Activated naive CD4-positive, alpha-beta T cell treated with anti-CD3 and anti-CD28 coated beads, Interleukin-2, amount 50 U/mL, for 72 hours (primary cell): Measurements from ENCODE around the gene RIPOR3. TPM values are rescaled to one million over a fixed set of nuclear protein-coding genes. Genes with fewer than 3 reads are reported as not detected.
"Not testable (repeated sequence)": the region's sequence is repeated elsewhere in the genome, so short reads cannot be mapped to it uniquely, and the experiment has no call there.

Experiments
- ATAC-seq, 2 donors: fragments of 150-1000 bp; cut with Tn5 transposase; 2 replicates each; pipeline ENCODE4 v1.10.0; 2021; ENCODE audit warnings: mild to moderate bottlenecking in 2 of 2, moderate library complexity in 2 of 2
- DNase-seq, 2 donors: peaks; one replicate each; pipeline ENCODE4 v3.0.0; 2021 to 2022; ENCODE audit warnings: low spot score in 2 of 2
- H3K27ac Mint-ChIP-seq, 2 donors: one replicate each; pipeline ENCODE4 v1.8.0; 2022; ENCODE audit warnings: mild to moderate bottlenecking in 2 of 2, mixed read lengths in 2 of 2
- H3K36me3 Mint-ChIP-seq, 2 donors: one replicate each; pipeline ENCODE4 v1.8.0; 2022; ENCODE audit warnings: mixed read lengths in 2 of 2
- H3K9me3 Mint-ChIP-seq, 2 donors: one replicate each; pipeline ENCODE4 v1.8.0; 2022; ENCODE audit warnings: mixed read lengths in 2 of 2
- total RNA-seq, 2 donors: library from RNA; stranded (reverse); gene quantifications; one replicate each; pipeline ENCODE4 v1.2.3, GENCODE V29; 2022

RIPOR3 gene
- total RNA-seq, 2 donors from 2014 or later = 0.08 TPM; not detected in 1

DNA sequence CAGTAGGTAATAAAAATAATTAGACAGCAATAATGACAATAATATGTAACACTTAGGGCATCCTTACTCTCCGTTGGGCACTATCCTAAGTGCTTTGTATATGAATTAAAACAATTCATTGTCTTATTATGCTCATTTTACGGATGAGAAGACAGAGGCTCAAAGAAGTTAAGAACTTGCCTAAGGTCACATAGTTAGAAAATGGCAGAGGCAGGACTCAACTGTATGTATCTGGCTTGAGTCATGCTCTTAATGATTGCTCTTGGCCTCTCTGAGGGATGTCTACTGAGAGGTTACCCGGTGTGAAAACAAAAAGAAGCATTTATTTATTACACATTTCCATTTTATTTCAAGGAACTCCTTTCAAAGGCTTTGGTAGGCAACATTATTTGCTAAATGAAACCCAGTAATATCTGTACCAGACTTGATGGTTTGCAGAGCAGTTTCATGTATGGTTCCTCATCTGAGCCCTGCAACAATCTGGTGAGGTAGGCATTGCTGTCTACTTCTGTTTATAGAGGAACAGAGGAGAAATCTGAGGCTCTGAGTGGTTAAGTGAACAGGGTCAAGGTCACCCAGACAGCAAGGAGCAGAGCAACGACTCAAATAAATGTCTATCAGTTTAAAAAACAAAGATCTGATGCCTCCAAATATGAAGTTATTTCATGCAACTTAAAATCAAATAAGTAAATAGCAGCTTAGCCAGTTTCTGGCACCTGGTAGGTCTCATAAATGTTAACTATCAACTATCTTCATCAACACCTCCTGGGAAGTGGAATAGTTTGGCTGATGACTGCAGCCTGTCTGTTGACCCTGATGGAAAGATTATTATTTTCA is 35.8 kb upstream of the RIPOR3 start:
- Mint-ChIP-seq H3K27ac (peak overlapping the region in 1 of 2 donors; percentile 28), H3K36me3 (no peaks in the 10 kb centered on the region), H3K9me3 (no peaks in the 10 kb centered on the region)
- ATAC-seq (peak in 1 of 2 donors; percentile 12), DNase-seq (no peak)

DNA sequence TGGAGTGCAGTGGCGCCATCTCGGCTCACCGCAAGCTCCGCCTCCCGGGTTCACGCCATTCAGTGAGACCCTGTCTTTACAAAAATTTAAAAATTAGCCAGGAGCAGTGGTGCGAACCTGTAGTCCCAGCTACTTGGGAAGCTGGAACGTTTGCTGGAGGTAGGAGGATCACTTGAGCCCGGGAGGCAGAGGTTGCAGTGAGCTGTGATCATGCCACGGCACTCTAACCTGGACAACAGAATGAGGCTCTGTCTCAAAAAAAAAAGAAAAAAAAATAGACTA is 34.3 kb upstream of the RIPOR3 start:
- no peak for DNase-seq
- Mint-ChIP-seq H3K9me3 (no peaks in the 10 kb centered on the region), H3K27ac (no peak overlapping the region), H3K36me3 (no peaks in the 10 kb centered on the region)
- no peak for ATAC-seq

GRCh38 chr20:50724851-50725723 is 33.7 kb upstream of the RIPOR3 start:
- no peaks in the 10 kb centered on the region for H3K9me3 Mint-ChIP-seq
- DNase-seq (peak; percentile 67 to 68), ATAC-seq (peak; percentile 96 to 99)
- H3K36me3 Mint-ChIP-seq = no peaks in the 10 kb centered on the region
- H3K27ac Mint-ChIP-seq = no peak overlapping the region

DNA sequence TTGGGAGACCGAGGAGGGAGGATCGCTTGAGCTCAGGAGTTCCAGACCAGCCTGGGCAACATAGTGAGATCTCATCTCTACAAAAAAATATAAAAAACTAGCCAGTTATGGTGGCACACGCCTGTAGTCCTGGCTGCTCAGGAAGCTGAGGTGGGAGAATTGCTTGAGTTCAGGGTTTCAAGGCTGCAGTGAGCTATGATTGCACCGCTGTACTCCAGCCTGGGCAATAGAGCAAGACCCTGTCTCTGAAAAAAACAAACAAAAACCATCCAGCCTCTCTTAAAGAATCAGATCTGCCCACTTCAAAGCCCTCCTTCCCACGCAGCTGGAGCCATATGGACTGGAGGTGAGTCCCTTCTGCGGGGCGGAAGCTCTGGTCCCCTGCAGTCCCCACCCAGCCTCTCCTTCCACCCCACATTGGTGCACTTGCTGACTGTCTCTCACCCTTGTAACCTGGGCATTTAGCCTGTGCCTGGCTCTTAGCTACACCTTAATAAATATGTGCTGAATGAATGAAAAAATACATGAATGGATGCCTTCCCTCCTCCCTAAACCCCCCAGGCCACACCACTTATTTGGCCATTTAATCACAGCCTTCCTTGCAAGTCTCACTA is 32.9 kb upstream of the RIPOR3 start:
- DNase-seq (no peak), ATAC-seq (no peak)
- Mint-ChIP-seq H3K36me3 (no peaks in the 10 kb centered on the region), H3K9me3 (no peaks in the 10 kb centered on the region), H3K27ac (no peak overlapping the region)

GRCh38 chr20:50723672-50724071 is 32.3 kb upstream of the RIPOR3 start:
- Mint-ChIP-seq H3K27ac (no peak overlapping the region), H3K9me3 (no peaks in the 10 kb centered on the region), H3K36me3 (no peaks in the 10 kb centered on the region)
- DNase-seq (no peak), ATAC-seq (no peak)

DNA sequence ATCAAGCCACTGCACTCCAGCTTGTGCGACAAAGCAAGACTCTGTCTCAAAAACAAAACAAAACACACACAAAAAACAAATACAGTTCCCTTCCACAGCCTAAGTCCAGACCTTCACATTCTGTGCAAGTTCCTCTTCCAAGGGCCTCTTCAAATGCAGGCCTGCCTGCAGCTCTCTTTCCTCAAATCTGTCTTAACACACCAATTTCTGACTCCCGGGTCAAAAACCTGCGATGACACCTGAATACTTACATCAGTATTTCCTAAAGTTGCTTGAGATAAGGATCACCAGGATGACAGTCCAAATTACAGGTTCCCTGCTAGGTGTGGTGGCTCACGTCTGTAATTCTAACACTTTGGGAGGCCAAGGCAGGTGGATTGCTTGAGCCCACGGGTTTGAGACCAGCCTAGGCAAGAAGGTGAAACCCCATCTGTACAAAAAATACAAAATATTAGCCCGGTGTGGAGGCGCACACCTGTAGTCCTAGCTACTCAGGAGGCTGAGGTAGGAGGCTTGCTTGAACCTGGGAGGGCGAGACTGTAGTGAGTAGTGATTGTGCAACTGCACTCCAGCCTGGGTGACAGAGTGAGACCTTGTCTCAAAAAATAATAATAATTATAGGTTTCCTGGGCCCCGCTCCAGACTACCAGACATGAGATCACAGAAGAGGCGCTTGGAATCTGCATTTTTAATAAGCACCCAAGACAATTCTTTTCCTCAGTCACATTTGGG is 31.2 kb upstream of the RIPOR3 start:
- Mint-ChIP-seq H3K9me3 (no peaks in the 10 kb centered on the region), H3K36me3 (no peaks in the 10 kb centered on the region), H3K27ac (no peak overlapping the region)
- ATAC-seq (no peak), DNase-seq (no peak)

- Mint-ChIP-seq H3K27ac (no peak overlapping the region), H3K36me3 (no peaks in the 10 kb centered on the region), H3K9me3 (no peaks in the 10 kb centered on the region)
- ATAC-seq (no peak), DNase-seq (no peak)
Measured at GRCh38 chr20:50721881-50722281, 30.5 kb upstream of the RIPOR3 start.

DNA sequence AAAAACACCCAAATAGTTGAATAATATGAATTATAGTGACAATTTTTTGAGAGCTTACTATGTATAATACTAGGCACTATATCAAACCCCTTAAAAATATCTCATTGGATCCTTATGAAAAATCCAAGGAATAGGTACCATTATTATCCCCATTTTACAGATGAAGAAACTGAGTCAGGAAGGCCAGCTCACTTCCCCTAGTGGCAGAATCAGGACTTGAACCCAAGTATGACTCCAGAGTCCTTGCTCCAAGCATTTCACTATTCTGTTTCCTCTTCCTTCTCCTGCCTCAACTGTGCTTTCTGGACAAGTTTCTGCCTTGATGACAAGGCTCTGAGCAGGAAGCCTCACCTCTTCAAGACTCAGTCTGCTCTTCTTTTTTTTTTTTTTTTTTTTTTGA is 29.2 kb upstream of the RIPOR3 start:
- ATAC-seq (no peak), DNase-seq (no peak)
- no peak overlapping the region for H3K27ac Mint-ChIP-seq
- H3K9me3 Mint-ChIP-seq = no peaks in the 10 kb centered on the region
- H3K36me3 Mint-ChIP-seq = no peaks in the 10 kb centered on the region

- DNase-seq = no peak
- Mint-ChIP-seq H3K27ac (no peak overlapping the region), H3K9me3 (no peaks in the 10 kb centered on the region), H3K36me3 (no peaks in the 10 kb centered on the region)
- no peak for ATAC-seq
Measured at GRCh38 chr20:50720026-50720425, 28.7 kb upstream of the RIPOR3 start.

DNA sequence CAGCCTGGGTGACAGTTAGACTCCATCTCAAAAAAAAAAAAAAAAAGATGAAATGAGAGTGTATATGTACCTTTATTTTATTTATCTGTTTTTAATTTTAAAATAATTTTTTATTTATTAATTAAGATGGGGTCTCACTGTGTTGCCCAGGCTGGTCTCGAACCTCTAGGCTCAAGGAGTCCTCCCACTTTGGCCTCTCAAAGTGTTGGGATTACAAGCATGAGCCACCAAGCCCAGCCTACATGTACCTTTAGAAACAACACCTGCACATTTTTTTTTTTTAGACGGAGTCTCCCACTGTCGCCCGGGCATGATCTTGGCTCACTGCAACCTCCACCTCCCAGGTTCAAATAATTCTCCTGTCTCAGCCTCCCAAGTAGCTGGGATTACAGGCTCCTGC is 28.0 kb upstream of the RIPOR3 start:
- Mint-ChIP-seq H3K27ac (no peak overlapping the region), H3K36me3 (no peaks in the 10 kb centered on the region), H3K9me3 (no peaks in the 10 kb centered on the region)

DNA sequence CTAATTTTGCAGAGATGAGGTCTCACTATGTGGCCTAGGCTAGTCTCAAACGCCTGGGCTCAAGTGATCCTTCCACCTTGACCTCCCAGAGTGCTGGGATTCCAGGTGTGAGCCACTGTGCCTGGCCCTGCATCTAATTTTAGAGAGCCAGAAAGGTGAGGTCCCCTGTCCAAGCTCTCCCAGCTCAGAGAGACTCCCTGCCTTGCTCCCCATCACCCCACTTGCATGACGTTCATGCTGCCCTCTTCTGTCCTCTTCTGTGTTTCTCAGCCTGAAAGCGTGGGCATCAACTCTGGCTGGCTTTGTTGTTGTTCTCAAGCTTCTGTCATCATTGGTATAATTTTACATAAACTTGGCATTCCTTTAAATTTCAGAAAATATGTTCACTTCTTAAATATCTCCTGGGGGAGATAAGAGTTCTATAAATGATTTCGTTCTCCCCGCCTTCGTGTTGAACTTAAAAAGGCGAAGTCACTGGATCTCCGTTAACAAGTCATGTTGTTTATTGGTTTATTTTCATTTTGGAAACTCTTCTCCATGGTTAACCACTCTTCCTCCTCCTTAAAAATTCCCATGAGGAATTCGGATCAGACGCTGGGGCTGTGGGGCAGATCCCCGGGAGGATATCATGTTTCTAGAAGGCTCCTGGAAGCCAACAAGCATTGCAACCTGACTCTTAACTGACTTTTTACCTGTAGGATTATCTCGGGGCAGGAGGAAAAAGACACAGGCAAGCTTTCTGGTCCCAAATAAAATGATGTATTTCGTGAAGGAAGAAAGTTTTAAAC is 26.8 kb upstream of the RIPOR3 start:
- DNase-seq = no peak
- no peaks in the 10 kb centered on the region for H3K9me3 Mint-ChIP-seq
- no peaks in the 10 kb centered on the region for H3K36me3 Mint-ChIP-seq
- no peak for ATAC-seq
- H3K27ac Mint-ChIP-seq = no peak overlapping the region

More for the DNA sequence above, 28.0 kb upstream of the RIPOR3 start:
- no peak for DNase-seq
- ATAC-seq = no peak

DNA sequence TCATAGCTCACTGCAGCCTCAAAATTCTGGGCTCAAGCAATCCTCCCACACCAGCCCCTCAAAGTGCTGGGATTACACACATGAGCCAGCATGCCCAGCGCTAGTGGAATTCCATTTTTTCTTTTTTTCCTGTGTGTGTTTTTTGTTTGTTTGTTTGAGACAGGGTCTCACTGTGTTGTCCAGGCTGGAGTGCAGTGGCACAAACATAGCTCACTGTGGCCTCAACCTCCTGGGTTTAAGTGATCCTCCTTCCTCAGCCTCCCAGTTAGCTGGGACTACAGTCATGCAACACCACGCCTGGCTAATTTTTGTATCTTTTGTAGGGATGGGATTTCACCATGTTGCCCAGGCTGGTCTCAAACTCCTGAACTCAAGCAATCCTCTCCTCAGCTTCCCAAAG is 26.0 kb upstream of the RIPOR3 start:
- H3K36me3 Mint-ChIP-seq = no peaks in the 10 kb centered on the region
- DNase-seq (no peak), ATAC-seq (no peak)
- no peaks in the 10 kb centered on the region for H3K9me3 Mint-ChIP-seq
- no peak overlapping the region for H3K27ac Mint-ChIP-seq

- ATAC-seq = no peak
- Mint-ChIP-seq H3K27ac (no peak overlapping the region), H3K36me3 (no peaks in the 10 kb centered on the region), H3K9me3 (no peaks in the 10 kb centered on the region)
- DNase-seq = no peak
Measured at GRCh38 chr20:50716518-50716917, 25.2 kb upstream of the RIPOR3 start.

GRCh38 chr20:50715694-50716093 is 24.4 kb upstream of the RIPOR3 start:
- ATAC-seq = no peak
- Mint-ChIP-seq H3K9me3 (no peaks in the 10 kb centered on the region), H3K27ac (no peak overlapping the region), H3K36me3 (no peaks in the 10 kb centered on the region)
- DNase-seq = no peak

GRCh38 chr20:50714426-50714825 is 23.1 kb upstream of the RIPOR3 start:
- not testable (repeated sequence) for H3K9me3 Mint-ChIP-seq, H3K27ac Mint-ChIP-seq, ATAC-seq, H3K36me3 Mint-ChIP-seq, DNase-seq

DNA sequence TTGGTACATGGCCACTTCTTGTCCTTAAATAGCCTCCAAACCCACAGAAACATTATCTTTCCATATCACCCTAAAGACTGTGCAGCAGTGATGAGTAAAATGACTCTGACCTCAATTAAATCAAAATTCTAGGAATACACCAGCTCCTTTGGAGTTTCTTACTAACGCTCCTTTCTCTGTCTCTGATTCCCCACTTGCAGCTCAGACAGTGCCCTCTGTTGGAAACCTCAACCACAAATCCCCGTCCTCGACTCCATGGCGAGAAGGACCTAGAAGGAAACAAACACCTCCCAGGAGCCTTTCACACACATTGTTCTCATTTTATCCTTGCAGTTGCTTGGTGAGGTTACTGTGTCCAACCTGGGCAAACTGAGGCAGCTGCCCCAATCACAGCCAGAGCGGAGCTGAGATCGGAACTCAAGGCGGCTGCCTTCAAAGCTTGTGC is 22.3 kb upstream of the RIPOR3 start:
- DNase-seq = no peak
- no peaks in the 10 kb centered on the region for H3K36me3 Mint-ChIP-seq
- H3K9me3 Mint-ChIP-seq = no peaks in the 10 kb centered on the region
- no peak overlapping the region for H3K27ac Mint-ChIP-seq
- ATAC-seq = no peak
